Activated CD8-positive, alpha-beta T cell treated with anti-CD3 and anti-CD28 coated beads for 36 hours (primary cell): ENCODE results near the gene EXOC3L4. TPM values are rescaled to one million over a fixed set of nuclear protein-coding genes. Genes with fewer than 3 reads are reported as not detected.

Experiments
- ATAC-seq: fragments of 200-7000 bp; cut with Tn5 transposase; one replicate; pipeline ENCODE4 v1.10.0; 2021; ENCODE audit warnings: mild to moderate bottlenecking, moderate library complexity
- CTCF ChIA-PET: fragments of 350-600 bp; sonication (Branson Sonifier 250); formaldehyde crosslinking; loops from one replicate; lab custom pipeline; 2021; ENCODE audit warnings: antibody characterized with exemption; lab: Charles Lee
- POLR2A ChIA-PET: fragments of 350-600 bp; sonication (Branson Sonifier 250); formaldehyde crosslinking; loops from one replicate; lab custom pipeline; 2021; ENCODE audit warnings: antibody characterized with exemption; lab: Charles Lee
- DNase-seq: peaks from one replicate; pipeline ENCODE4 v3.0.0-alpha.2; 2020
- H3K27ac Mint-ChIP-seq: one replicate; pipeline ENCODE4 v1.8.0; 2021; ENCODE audit warnings: mild to moderate bottlenecking, mixed read lengths
- H3K27me3 Mint-ChIP-seq: one replicate; pipeline ENCODE4 v1.8.0; 2021; ENCODE audit warnings: mixed read lengths
- H3K36me3 Mint-ChIP-seq: one replicate; pipeline ENCODE4 v1.8.0; 2021; ENCODE audit warnings: low read depth, mixed read lengths
- H3K4me1 Mint-ChIP-seq: one replicate; pipeline ENCODE4 v1.8.0; 2021; ENCODE audit warnings: low read depth, mixed read lengths
- H3K4me3 Mint-ChIP-seq: one replicate; pipeline ENCODE4 v1.8.0; 2021; ENCODE audit warnings: mild to moderate bottlenecking, moderate library complexity, mixed read lengths
- H3K9me3 Mint-ChIP-seq: one replicate; pipeline ENCODE4 v1.8.0; 2021; ENCODE audit warnings: mixed read lengths
- intact Hi-C: fragments of 100-400 bp; cut with micrococcal nuclease; formaldehyde crosslinking; loops from one replicate; pipeline ENCODE4 v1.10.0; 2022
- total RNA-seq, 2 experiments: library from RNA; stranded (reverse); gene quantifications; one replicate each; pipeline ENCODE4 v1.2.3, GENCODE V29; 2021
- TF ChIP-seq, protein P1 (sequence below): fragments of 200-600 bp; IDR thresholded peaks from one replicate; pipeline ENCODE4 v1.8.0; 2022; ENCODE audit warnings: antibody characterized with exemption, mild to moderate bottlenecking

The EXOC3L4 gene
- total RNA-seq, 2 experiments from 2014 or later = not detected

DNA sequence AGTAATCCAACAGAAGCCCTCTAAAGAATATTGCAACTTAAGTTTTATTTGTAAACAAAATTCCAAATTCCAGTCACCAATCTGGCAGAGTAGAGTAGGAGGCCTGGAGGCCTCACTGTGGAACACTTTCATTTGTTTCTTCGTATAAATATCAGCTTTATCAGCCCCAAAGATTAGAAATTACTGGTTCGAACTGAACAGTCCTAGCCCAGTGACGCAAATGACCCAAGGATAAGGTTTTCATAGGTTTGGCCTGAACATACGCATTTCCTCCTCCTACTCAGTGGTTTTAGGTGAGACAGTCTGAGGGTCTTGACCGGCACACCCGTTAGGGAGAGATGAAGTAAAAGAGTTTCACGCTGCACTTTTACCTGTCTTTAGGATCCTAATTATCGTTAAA lies 38.8 kb upstream of the EXOC3L4 start:
- DNase-seq (no peak), ATAC-seq (no peak)
- CTCF ChIA-PET = no interaction called here
- intact Hi-C loops = no loop called here
- Mint-ChIP-seq H3K4me1 (peaks cover 2% of the 10 kb centered on the region), H3K4me3 (peak overlapping the region; percentile 17), H3K27ac (no peak overlapping the region), H3K36me3 (no peaks in the 10 kb centered on the region), H3K9me3 (no peaks in the 10 kb centered on the region), H3K27me3 (peaks cover 40% of the 10 kb centered on the region)
- POLR2A ChIA-PET = no interaction called here
- TF ChIP-seq, protein P1, sequence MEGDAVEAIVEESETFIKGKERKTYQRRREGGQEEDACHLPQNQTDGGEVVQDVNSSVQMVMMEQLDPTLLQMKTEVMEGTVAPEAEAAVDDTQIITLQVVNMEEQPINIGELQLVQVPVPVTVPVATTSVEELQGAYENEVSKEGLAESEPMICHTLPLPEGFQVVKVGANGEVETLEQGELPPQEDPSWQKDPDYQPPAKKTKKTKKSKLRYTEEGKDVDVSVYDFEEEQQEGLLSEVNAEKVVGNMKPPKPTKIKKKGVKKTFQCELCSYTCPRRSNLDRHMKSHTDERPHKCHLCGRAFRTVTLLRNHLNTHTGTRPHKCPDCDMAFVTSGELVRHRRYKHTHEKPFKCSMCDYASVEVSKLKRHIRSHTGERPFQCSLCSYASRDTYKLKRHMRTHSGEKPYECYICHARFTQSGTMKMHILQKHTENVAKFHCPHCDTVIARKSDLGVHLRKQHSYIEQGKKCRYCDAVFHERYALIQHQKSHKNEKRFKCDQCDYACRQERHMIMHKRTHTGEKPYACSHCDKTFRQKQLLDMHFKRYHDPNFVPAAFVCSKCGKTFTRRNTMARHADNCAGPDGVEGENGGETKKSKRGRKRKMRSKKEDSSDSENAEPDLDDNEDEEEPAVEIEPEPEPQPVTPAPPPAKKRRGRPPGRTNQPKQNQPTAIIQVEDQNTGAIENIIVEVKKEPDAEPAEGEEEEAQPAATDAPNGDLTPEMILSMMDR = no peak

DNA sequence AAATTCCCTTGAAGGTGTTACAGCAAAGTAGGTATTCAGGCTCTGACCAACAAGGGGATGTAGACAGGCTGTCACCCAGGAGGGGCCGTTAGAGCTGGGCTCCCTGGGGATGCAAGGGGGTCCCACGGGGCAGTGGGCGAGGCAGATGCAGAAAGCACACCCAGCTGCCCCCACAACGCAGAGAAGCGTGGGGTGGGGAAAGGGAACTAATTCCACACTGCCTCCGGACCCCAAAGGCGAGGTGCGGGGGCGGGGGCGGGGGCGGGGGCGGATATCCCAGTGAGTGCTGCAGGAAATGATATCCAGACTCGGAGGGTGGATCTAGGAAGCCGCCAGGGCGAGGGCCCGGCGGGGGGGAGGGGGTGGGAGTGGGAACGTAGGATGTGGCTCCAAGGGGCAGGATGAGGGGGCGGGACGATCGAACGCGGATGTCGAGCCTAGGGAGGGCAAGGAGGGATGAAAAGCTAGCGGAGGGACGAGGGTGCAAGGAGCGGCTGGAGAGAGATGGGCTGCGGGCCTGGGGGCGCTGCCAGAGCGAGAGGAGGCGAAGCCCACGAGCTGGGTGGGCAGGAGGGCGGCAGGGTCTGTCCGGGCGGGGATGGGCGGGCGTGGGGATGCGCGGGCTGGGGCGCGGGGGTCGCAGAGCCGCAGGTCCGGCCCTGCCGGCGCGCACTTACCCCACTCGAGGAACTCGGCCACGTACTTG lies 38.0 kb upstream of the EXOC3L4 start:
- H3K4me3 Mint-ChIP-seq = peak overlapping the region; percentile 32
- DNase-seq = no peak
- no peaks in the 10 kb centered on the region for H3K36me3 Mint-ChIP-seq
- no peak for ATAC-seq
- TF ChIP-seq, protein P1 = no peak
- H3K9me3 Mint-ChIP-seq = no peaks in the 10 kb centered on the region
- H3K27ac Mint-ChIP-seq = no peak overlapping the region
- ChIA-PET POLR2A (no interaction called here), CTCF (no interaction called here)
- intact Hi-C loops = no loop called here
- peaks cover 39% of the 10 kb centered on the region for H3K27me3 Mint-ChIP-seq
- peaks cover 2% of the 10 kb centered on the region for H3K4me1 Mint-ChIP-seq

DNA sequence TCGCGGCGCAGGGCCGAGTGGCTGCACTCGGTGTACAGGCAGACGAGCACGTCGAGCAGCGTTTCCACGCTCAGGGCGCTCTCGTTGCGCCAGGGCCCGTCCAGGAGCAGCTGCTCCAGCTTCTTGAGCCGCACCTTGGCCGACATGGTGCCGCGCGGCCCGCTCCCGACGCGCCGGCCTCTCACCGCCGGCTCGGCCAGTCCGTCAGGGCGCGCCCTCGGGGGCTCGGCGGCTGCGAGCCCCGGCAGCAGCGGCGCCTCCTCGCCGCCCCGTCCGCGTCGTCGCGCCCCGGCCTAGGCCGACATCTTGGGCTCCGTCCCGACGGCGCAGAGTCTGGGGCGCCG lies 37.5 kb upstream of the EXOC3L4 start:
- Mint-ChIP-seq H3K4me1 (peaks cover 2% of the 10 kb centered on the region), H3K27ac (no peak overlapping the region), H3K4me3 (no peak overlapping the region), H3K9me3 (no peaks in the 10 kb centered on the region), H3K27me3 (peaks cover 37% of the 10 kb centered on the region), H3K36me3 (no peaks in the 10 kb centered on the region)
- DNase-seq = no peak
- ChIA-PET POLR2A (no interaction called here), CTCF (no interaction called here)
- intact Hi-C loops = no loop called here
- peak; percentile 21 for ATAC-seq
- TF ChIP-seq, protein P1 = no peak

DNA sequence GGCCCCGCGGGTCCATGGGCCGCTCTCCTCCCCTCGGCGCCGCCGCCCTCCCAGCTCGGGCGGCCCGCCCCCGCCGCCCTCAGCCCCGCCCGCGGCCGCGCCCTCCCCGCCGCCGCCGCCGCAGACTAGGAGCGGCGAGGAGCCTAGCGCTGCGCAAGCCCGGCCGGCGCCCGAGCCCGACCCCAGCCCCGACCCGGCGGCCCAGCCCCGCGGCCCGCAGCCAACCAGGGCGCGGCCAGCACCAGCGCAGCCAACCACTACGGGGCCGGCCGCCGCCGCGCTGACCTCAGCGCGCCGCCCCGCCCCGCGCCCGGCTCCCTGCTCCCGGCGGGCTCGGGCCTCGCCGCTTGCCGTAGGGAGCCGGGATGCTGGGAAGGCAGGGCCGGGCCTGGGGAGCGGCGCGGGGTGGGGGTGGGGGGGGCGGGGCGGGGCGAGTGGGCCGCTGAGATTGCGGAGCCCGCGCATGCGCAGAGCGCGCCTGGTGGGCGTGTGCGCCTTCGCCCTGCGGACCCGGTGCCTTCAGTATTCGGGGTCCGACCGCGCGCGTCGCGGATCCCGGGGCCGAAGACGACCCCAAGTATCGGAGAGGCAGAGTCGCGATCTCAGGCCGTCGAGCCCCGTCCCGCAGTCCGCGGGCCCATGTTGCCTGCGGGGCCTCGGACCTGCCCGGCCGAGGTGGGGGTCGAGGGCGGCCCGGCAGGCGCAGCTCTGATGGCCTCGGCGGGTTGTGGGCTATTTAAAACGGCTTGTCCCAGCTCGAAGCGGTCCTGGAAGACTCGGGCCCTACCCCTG lies 37.0 kb upstream of the EXOC3L4 start, which contains the start of gene CDC42BPB:
Gene CDC42BPB (minus strand): TSS at position 178 of the 792 bp plus-strand sequence. CDS start 376 bp downstream, outside the sequence.
- Mint-ChIP-seq H3K4me1 (peaks cover 2% of the 10 kb centered on the region), H3K4me3 (peak within 1 kb of the TSS; percentile 58), H3K9me3 (no peaks in the 10 kb centered on the region), H3K36me3 (no peaks in the 10 kb centered on the region), H3K27me3 (peaks cover 37% of the 10 kb centered on the region), H3K27ac (no peak within 1 kb of the TSS)
- CTCF ChIA-PET = no interaction called here
- POLR2A ChIA-PET = no interaction called here
- DNase-seq = peak; percentile 17
- TF ChIP-seq, protein P1 = no peak
- intact Hi-C loops = no loop called here
- ATAC-seq = peak; percentile 85
